K562 (cell line): ENCODE measurements around the gene DYNLT5. TPM values are rescaled to one million over a fixed set of nuclear protein-coding genes. Genes with fewer than 3 reads are reported as not detected.

ENCODE experiments used
- ATAC-seq: fragments of 200-7000 bp; cut with Tn5 transposase; 3 replicates; pipeline ENCODE4 v1.9.1; 2020; ENCODE audit warnings: moderate library complexity
- BruUV-seq: library from RNA; stranded (reverse); fragments of 400-500 nt; replicated peaks from 2 replicates; lab custom pipeline; 2021; lab: Mats Ljungman, UMichigan
- CTCF ChIA-PET: fragments of 300-600 bp; formaldehyde crosslinking; extraction: SDS; loops from one replicate; lab custom pipeline; 2021; ENCODE audit warnings: low intra/inter-chr PET ratio; lab: Yijun Ruan, JAX
- POLR2A ChIA-PET: fragments of 300-600, 350-650 bp; sonication (Branson Sonifier 250); formaldehyde crosslinking; extraction: SDS; loops from one replicate; lab custom pipeline; 2021; ENCODE audit warnings: antibody characterized with exemption, inconsistent platforms; lab: Yijun Ruan, JAX
- DNase-seq, 4 experiments: peaks; one replicate each; pipeline versions ENCODE4 v3.0.0 to v3.0.0-alpha.2; 2011 to 2018; ENCODE audit warnings: low spot score in 3 of 4, mixed read lengths in 3 of 4; ENCODE audit errors: extremely low read depth in 1 of 4
- FAIRE-seq: peaks from 2 replicates; lab custom pipeline; 2011; peaks lifted over from hg19 to GRCh38; lab: Jason Lieb, UNC
- H2AFZ ChIP-seq: 2 replicates; pipeline ENCODE4 v1.6.0; 2011; ENCODE audit warnings: low read depth, low read length, control low read depth, inconsistent platforms
- H3K27ac ChIP-seq: fragments of 200-600 bp; 3 replicates; pipeline ENCODE4 v1.8.0; 2011; ENCODE audit warnings: low read depth, mild to moderate bottlenecking, control low read depth, inconsistent platforms, low read length, moderate library complexity, mixed read lengths; ENCODE audit errors: extremely low read depth
- H3K27me3 ChIP-seq, 2 experiments: fragments of 300-600 bp in 1 of 2; 2 replicates in 1 of 2; 3 replicates in 1 of 2; pipeline versions ENCODE4 v1.6.0 to v1.8.0; 2011; ENCODE audit warnings: inconsistent platforms in 2 of 2, low read length in 2 of 2, mild to moderate bottlenecking in 1 of 2, mixed read lengths in 1 of 2, moderate library complexity in 1 of 2; ENCODE audit not compliant: control insufficient read depth in 2 of 2, insufficient read depth in 2 of 2
- H3K36me3 ChIP-seq: fragments of 300-600 bp; 3 replicates; pipeline ENCODE4 v1.8.0; 2011; ENCODE audit warnings: mild to moderate bottlenecking, low read length, inconsistent platforms; ENCODE audit not compliant: control insufficient read depth, insufficient read depth
- H3K4me1 ChIP-seq, 2 experiments: fragments of 200-600 bp in 1 of 2; replicated peaks in 1 of 2; 2 replicates in 1 of 2; 3 replicates in 1 of 2; pipeline versions ENCODE4 v1.5.1 to v1.8.0; 2011; ENCODE audit warnings: inconsistent platforms in 2 of 2, low read length in 2 of 2, mild to moderate bottlenecking in 1 of 2, mixed read lengths in 1 of 2, moderate library complexity in 1 of 2; ENCODE audit not compliant: control insufficient read depth in 2 of 2, insufficient read depth in 2 of 2
- H3K4me2 ChIP-seq: 2 replicates; pipeline ENCODE4 v1.6.1; 2011; ENCODE audit warnings: low read length, control low read depth, inconsistent platforms, mixed read lengths; ENCODE audit not compliant: insufficient read depth
- H3K4me3 ChIP-seq: fragments of 200-600 bp; sonication (generic), shearing (Covaris generic); 2 replicates; pipeline ENCODE4 v1.5.1; 2016; ENCODE audit warnings: control low read depth, inconsistent platforms
- H3K79me2 ChIP-seq: fragments of 200-600 bp; 3 replicates; pipeline ENCODE4 v1.8.0; 2011; ENCODE audit warnings: low read length, inconsistent platforms; ENCODE audit not compliant: control insufficient read depth, insufficient read depth
- H3K9ac ChIP-seq, 2 experiments: 2 replicates each; pipeline versions ENCODE4 v1.6.0 to v1.6.1; 2011; ENCODE audit warnings: low read depth in 2 of 2, low read length in 2 of 2, control low read depth in 1 of 2, inconsistent platforms in 1 of 2, mild to moderate bottlenecking in 1 of 2, mixed read lengths in 1 of 2; ENCODE audit not compliant: insufficient read depth in 1 of 2
- H3K9me1 ChIP-seq: one replicate; pipeline ENCODE4 v1.6.0; 2011; ENCODE audit warnings: inconsistent platforms, mild to moderate bottlenecking, low read length, moderate library complexity; ENCODE audit not compliant: control insufficient read depth, insufficient read depth
- H3K9me3 ChIP-seq: replicated peaks from 2 replicates; pipeline ENCODE4 v1.5.1; 2011; ENCODE audit warnings: low read depth, low read length, inconsistent platforms; ENCODE audit not compliant: control insufficient read depth, insufficient read depth
- H4K20me1 ChIP-seq: replicated peaks from 2 replicates; pipeline ENCODE4 v1.6.1; 2011; ENCODE audit warnings: low read length, inconsistent platforms, mixed read lengths; ENCODE audit not compliant: control insufficient read depth, insufficient read depth
- BRCA1 ChIP-seq, 2 experiments: fragments of 450-650 bp in 1 of 2; sonication (generic) in 1 of 2; formaldehyde crosslinking in 1 of 2; IDR thresholded peaks; 2 replicates each; pipeline versions ENCODE4 v1.5.0 to v1.6.1; 2017 to 2020; ENCODE audit warnings: mild to moderate bottlenecking in 1 of 2, missing genetic modification reagents in 1 of 2
- BRD9 ChIP-seq: fragments of 450-650 bp; IDR thresholded peaks from 2 replicates; pipeline ENCODE4 v1.6.1; 2018; ENCODE audit warnings: low read depth; ENCODE audit not compliant: partially characterized antibody
- DACH1 ChIP-seq: fragments of 450-650 bp; IDR thresholded peaks from 2 replicates; pipeline ENCODE4 v1.6.1; 2018; ENCODE audit not compliant: partially characterized antibody
- EHMT2 ChIP-seq: fragments of 450-650 bp; IDR thresholded peaks from 2 replicates; pipeline ENCODE4 v1.6.1; 2018; ENCODE audit warnings: antibody characterized with exemption
- FOXJ2 ChIP-seq: fragments of 200-800 bp; sonication (Bioruptor generic); IDR thresholded peaks from 2 replicates; pipeline ENCODE4 v1.6.1; 2016; ENCODE audit warnings: missing genetic modification characterization, missing compliant biosample characterization
- FOXM1 ChIP-seq, 2 experiments: fragments of 450-650 bp in 1 of 2; sonication (generic) in 1 of 2; formaldehyde crosslinking in 1 of 2; IDR thresholded peaks; 2 replicates each; pipeline versions ENCODE4 v1.6.1 to v1.9.0; 2017 to 2022; ENCODE audit warnings: low read depth in 2 of 2, mild to moderate bottlenecking in 2 of 2, missing genetic modification reagents in 1 of 2, moderate library complexity in 1 of 2
- HMG20B ChIP-seq: fragments of 250-450 bp; sonication (Bioruptor Pico); IDR thresholded peaks from 2 replicates; pipeline ENCODE4 v1.5.0; 2021; ENCODE audit warnings: mild to moderate bottlenecking
- KDM4B ChIP-seq, 2 experiments: fragments of 450-650 bp in 1 of 2; sonication (generic) in 1 of 2; IDR thresholded peaks; 2 replicates each; pipeline ENCODE4 v1.6.1; 2016 to 2017; ENCODE audit warnings: borderline replicate concordance in 2 of 2, antibody characterized with exemption in 1 of 2, low read depth in 1 of 2, mild to moderate bottlenecking in 1 of 2
- PCBP2 ChIP-seq: fragments of 200-400 bp; formaldehyde crosslinking; IDR thresholded peaks from 2 replicates; pipeline ENCODE4 v1.6.1; 2018; ENCODE audit warnings: low read length, low read depth, mild to moderate bottlenecking, moderate library complexity; ENCODE audit not compliant: poor library complexity, severe bottlenecking
- RBM17 ChIP-seq: fragments of 200-400 bp; formaldehyde crosslinking; IDR thresholded peaks from 2 replicates; pipeline ENCODE4 v1.6.1; 2017; ENCODE audit warnings: low read depth, mild to moderate bottlenecking, low read length, borderline replicate concordance
- SIN3A ChIP-seq, 2 experiments: fragments of 150-350 bp in 1 of 2; IDR thresholded peaks; 2 replicates each; pipeline ENCODE4 v1.6.1; 2011 to 2016; ENCODE audit warnings: borderline replicate concordance in 2 of 2, low read depth in 2 of 2, low read length in 2 of 2, mild to moderate bottlenecking in 2 of 2, moderate library complexity in 2 of 2; ENCODE audit not compliant: control insufficient read depth in 1 of 2
- SMAD4 ChIP-seq: fragments of 250-450 bp; sonication (Bioruptor Pico); conservative IDR thresholded peaks from 2 replicates; pipeline ENCODE4 v1.8.0; 2021; ENCODE audit warnings: inconsistent platforms, mild to moderate bottlenecking, moderate library complexity
- SRSF3 ChIP-seq: fragments of 200-400 bp; formaldehyde crosslinking; IDR thresholded peaks from 2 replicates; pipeline ENCODE4 v1.6.1; 2016; ENCODE audit warnings: mild to moderate bottlenecking, low read length, moderate library complexity; ENCODE audit not compliant: insufficient read depth
- TBL1XR1 ChIP-seq, 2 experiments: IDR thresholded peaks; 2 replicates each; pipeline ENCODE4 v1.6.1; 2012; ENCODE audit warnings: improper control_type of control experiment in 2 of 2, low read length in 2 of 2, mild to moderate bottlenecking in 1 of 2
- ZKSCAN3 ChIP-seq: fragments of 250-450 bp; sonication (Bioruptor Pico); IDR thresholded peaks from 2 replicates; pipeline ENCODE4 v1.4.0; 2020
- WGBS: fragments of 100-300 bp; shearing (Covaris generic); methylation state at CpG from one replicate; pipeline ENCODE4 v1.1.6; 2016; ENCODE audit warnings: low coverage, mixed read lengths; ENCODE audit not compliant: insufficient coverage; ENCODE audit errors: missing lambda C conversion rate; 5-methylcytosine and 5-hydroxymethylcytosine counted together
- in situ Hi-C: fragments of 300-500 bp; cut with MboI; formaldehyde crosslinking; loops from 4 replicates; pipeline ENCODE4 v1.15.0; 2018; ENCODE audit warnings: inconsistent platforms, mixed read lengths
- intact Hi-C: fragments of 100-400 bp; cut with micrococcal nuclease; formaldehyde crosslinking; loops from 2 replicates; pipeline ENCODE4 v1.14.2; 2022
- polyA plus RNA-seq, 8 experiments: library from polyadenylated mRNA; depleted of rRNA in 4 of 8; stranded (reverse) in 5 of 8; unstranded in 3 of 8; fragments of >200 nt; fragmentation: Nextera tagmentation in 2 of 8; fragmentation: Illumina TruSeq in 1 of 8; extraction: Ambion mirVana in 2 of 8; extraction: Trizol in 1 of 8; gene quantifications; 2 replicates each; pipeline versions ENCODE4 v1.2.1 to v1.2.3, GENCODE V29; 2011 to 2014; ENCODE audit warnings: inconsistent platforms in 1 of 8, missing spikeins in 1 of 8
- total RNA-seq, 7 experiments: library from RNA; depleted of rRNA in 6 of 7; stranded (reverse); fragments of >200 nt in 6 of 7; fragmentation: Illumina TruSeq in 2 of 7; extraction: Trizol in 2 of 7; gene quantifications; 2 replicates each; pipeline versions ENCODE4 v1.2.1 to v1.2.3, GENCODE V29; 2011 to 2021; ENCODE audit warnings: low replicate concordance in 1 of 7

The DYNLT5 gene
- total and polyA plus RNA-seq, 9 of the 15 experiments (the other 6 are each of a cell fraction or from before 2014, with no cell fraction given) = not detected

DNA sequence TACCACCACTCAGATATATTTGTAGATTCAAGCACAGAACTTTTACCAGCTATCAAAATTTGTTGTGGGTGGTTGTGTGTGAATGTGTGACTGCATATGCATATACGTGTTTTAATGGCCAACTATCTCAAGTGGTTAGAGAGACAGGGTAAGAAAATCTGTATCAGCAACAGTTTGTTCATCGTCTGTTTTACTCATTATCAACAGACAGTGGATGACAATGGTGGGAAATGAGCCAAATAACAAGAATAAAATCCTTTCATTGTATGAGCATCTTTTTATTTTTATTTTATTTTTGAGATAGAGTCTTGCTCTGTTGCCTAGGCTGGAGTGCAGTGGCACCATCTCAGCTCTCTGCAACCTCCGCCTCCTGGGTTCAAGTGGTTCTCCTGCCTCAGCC is 22.7 kb upstream of the DYNLT5 start:
- Histone ChIP-seq H3K27ac (no peak overlapping the region), H3K9ac (no peak overlapping the region), H3K4me2 (no peak overlapping the region), H3K4me3 (no peak overlapping the region), H3K9me3 (no peaks in the 10 kb centered on the region), H3K4me1 (no peaks in the 10 kb centered on the region), H2AFZ (no peak overlapping the region), H3K79me2 (no peaks in the 10 kb centered on the region), H4K20me1 (no peaks in the 10 kb centered on the region), H3K27me3 (no peaks in the 10 kb centered on the region), H3K36me3 (no peaks in the 10 kb centered on the region), H3K9me1 (no peaks in the 10 kb centered on the region)
- ATAC-seq (no peak), FAIRE-seq (no peak), DNase-seq (no peak)
- ChIA-PET POLR2A (no interaction called here), CTCF (no interaction called here)
- WGBS = 21% methylated on average over 3 of the region's 3 CpGs
- TF ChIP-seq EHMT2 = no peak
- no peak for TF ChIP-seq TBL1XR1 (IDR thresholded peaks at IDR 0.05; ENCODE audit: low read length in 2 of 2)
- no peak for TF ChIP-seq SRSF3
- TF ChIP-seq SMAD4 = no peak
- TF ChIP-seq DACH1 = no peak
- no peak for TF ChIP-seq BRD9
- in situ Hi-C loops = no loop called here
- BruUV-seq = no TSS peak
- intact Hi-C loops = loop anchor here (5.0 to 10.0 kb wide), 2 partner anchors 225 to 477 kb away; no protein-coding TSS in a partner anchor

DNA sequence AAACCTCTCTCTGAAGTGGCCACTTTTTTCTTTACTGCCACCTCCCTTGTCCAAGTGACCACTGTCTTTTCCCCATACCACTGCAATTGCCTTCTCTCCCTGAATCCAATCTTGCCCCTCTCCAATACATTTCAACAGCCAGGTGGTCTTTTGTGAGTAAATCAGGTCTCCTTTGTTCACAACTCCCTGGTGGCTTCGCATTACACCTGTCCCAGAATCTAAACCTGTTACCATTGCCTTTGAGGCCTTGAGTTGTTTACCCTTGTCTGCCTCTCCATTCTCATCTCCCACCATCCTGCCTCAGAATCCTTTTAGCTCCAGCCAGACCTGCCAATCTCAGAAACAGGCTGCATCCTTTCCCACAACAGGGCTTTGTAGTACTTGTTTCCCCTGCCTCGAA is 21.8 kb upstream of the DYNLT5 start:
- Histone ChIP-seq H3K4me2 (no peak overlapping the region), H3K4me3 (no peak overlapping the region), H3K9ac (no peak overlapping the region), H3K36me3 (no peaks in the 10 kb centered on the region), H3K79me2 (no peaks in the 10 kb centered on the region), H3K27ac (no peak overlapping the region), H4K20me1 (no peaks in the 10 kb centered on the region), H3K4me1 (no peaks in the 10 kb centered on the region), H3K27me3 (no peaks in the 10 kb centered on the region), H3K9me3 (no peaks in the 10 kb centered on the region), H2AFZ (no peak overlapping the region), H3K9me1 (no peaks in the 10 kb centered on the region)
- ATAC-seq (no peak), DNase-seq (no peak), FAIRE-seq (no peak)
- intact Hi-C loops = no loop called here
- no peak for TF ChIP-seq PCBP2
- TF ChIP-seq ZKSCAN3 (CRISPR knock-in tag) = no peak
- no peak for TF ChIP-seq BRCA1 (IDR thresholded peaks at IDR 0.05)
- TF ChIP-seq BRCA1 (CRISPR knock-in tag; IDR thresholded peaks at IDR 0.05) = no peak
- TF ChIP-seq RBM17 = no peak
- no peak for TF ChIP-seq KDM4B (IDR thresholded peaks at IDR 0.05; ENCODE audit: borderline replicate concordance in 2 of 2, low read depth in 1 of 2)
- no peak for TF ChIP-seq SIN3A (IDR thresholded peaks at IDR 0.05; ENCODE audit: borderline replicate concordance in 2 of 2, control insufficient read depth in 1 of 2, low read depth in 2 of 2, low read length in 2 of 2)
- TF ChIP-seq HMG20B (CRISPR knock-in tag) = no peak
- TF ChIP-seq FOXM1 (IDR thresholded peaks at IDR 0.05; ENCODE audit: low read depth) = no peak
- no peak for TF ChIP-seq FOXM1 (CRISPR knock-in tag; IDR thresholded peaks at IDR 0.05; ENCODE audit: low read depth)
- TF ChIP-seq FOXJ2 = no peak
- no TSS peak for BruUV-seq
- in situ Hi-C loops = no loop called here
- CTCF ChIA-PET = no interaction called here
- 6% methylated on average over 2 of the region's 2 CpGs for WGBS
- POLR2A ChIA-PET = no interaction called here
